ENCODE data around the gene GRXCR2. TPM values are rescaled to one million over a fixed set of nuclear protein-coding genes. Genes with fewer than 3 reads are reported as not detected.

GRXCR2 gene
- total RNA-seq, 1 donor from 2014 or later, result not detected

DNA sequence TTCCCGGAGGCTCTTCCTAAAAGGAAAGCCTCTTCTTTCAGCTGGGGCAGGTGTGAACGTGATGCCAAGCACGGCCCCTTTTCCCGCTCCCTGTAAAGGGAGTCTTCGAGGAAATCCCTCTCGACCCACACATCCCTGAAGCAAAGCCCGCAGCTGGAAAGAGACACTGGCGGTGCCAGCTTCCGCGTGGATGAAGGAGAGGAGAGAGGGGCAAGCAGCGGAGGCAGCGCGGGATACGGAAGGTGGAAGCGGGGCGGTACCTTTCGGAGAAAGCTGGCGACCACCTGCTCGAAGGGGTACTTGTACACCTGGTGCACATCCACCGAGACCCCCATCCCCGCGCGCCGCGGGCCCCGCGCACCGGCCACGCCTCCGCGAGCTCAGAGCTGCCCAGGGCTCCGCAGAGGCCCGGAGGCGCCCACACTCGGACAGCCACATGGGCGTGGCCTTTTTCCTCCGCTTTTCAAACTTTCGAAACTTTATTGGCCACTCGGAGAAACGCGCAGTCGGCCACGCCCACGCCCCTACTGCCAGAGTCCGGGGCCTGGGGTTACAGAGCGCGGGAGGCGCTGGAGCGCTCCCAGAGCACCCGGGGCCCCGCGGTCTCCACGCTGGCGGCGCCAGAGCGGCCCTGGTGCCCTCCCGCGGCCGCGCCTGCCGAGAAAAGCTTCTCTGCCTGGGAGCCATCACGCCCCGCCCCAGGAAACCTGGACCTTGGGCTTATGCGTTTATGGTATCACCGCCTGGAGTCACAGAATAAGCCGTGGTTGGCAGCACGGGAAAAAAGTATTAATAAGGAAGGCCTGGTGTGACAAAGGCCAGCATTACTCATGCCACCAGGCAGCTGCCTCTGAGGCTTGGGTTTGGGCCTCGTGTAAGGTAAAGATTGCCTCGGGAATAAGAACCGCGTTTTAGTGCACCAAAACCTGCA, 37.6 kb downstream of the GRXCR2 start, which contains the start of gene PRELID2:
Gene PRELID2 (minus strand): TSS at position 426 of the 931 bp plus-strand sequence. CDS start 91 bp downstream, at position 335.
- DNase-seq, result peak; percentile 65

- no peak for DNase-seq
Measured at GRCh38 chr5:145834554-145834916, 38.3 kb downstream of the GRXCR2 start.

DNA sequence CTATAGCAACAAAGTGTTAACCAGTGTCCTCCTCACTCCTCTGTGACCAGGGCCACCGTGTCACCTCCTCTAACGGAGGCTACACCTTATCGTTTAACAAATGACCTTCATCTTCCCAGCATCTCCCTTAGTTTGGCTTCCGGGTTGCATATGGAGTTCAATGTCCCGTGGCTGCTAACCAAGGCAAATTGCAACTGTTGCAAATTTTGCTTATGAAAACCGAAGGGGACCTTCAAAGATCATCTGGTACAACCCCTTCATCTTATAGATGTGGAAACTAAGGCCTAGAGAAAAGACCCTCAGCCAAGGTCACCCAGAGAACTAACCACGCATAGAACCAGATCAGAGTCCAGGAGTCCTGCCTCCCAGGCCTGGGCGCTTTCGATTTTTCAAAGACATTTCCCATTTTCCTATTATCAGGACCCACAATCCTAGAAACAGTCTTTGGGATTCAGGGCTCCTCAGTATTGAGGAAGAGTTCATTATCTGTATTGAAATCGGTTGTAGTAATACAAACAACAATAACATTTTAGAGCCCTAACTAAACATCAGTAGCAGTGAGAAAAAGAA, 39.1 kb downstream of the GRXCR2 start:
- DNase-seq, result no peak

DNA sequence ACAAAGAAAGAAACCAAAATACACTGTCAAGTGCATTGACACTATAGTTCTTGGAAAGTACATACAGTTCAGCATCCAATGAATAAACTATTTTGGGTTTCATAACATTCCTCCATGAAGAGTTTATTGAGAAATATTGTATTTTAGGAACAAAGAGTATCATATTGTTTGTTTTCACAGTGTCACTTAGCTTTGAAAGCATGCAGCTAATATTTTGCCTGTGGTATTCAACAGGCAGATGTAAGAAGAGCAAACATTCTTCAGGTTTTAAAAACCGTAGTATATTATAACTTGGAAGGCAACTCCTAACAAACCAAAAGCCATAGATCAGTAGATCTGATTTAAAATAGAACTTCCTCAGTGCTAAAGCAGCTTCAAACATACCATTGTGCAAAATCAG, 42.2 kb downstream of the GRXCR2 start:
- no peak for DNase-seq

DNA sequence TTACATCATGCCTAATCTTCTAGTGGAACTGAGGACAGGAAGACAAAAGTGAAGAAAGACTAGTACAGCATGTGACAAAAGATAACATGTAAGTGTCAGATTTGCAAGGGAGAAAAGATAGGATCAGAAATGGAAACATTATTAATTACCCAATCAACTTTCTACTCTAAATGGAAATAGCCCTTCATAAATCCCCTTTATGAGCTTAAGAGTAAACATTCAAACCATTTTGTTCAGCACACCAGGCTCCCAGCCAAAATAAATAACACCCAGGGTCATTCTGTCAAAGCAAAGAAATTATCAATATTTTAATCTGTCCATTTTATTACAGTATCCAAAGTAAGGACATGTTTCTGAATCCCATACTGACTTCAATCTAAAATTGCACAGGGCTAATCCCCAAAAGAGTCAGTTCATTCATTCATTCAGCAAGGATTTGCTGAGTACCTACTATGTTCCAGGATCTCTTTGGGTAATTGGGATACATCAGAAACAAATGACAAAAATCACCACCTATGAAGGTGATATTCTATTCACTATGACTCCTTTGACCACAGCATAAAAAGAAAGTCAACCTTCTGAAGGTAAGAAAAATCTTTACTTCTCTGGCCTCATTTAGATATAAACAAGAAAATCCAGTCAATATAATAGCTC, 43.0 kb downstream of the GRXCR2 start:
- DNase-seq, result no peak

GRCh38 chr5:145826895-145827674, 45.7 kb downstream of the GRXCR2 start:
- no peak for DNase-seq

DNA sequence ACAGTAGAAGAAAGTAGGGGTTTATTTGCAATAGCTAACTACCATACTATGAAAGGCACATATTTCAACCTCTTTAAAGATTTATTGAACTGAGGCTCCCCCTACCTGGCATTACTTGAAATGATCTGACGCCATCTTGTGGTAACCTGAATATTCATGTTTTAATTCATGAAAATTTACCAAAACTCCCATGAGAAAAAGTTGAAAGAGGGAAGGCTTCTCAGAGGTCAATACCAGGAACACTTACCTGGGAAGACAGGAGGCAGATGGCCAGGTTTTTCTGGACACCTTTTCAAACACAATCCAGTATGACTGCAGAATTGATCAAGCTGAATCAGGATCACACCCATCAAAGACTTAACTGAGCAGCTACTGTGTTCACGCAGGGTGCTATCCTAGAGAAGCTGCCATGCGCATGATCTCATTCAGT, 47.0 kb downstream of the GRXCR2 start:
- no peak for DNase-seq

DNA sequence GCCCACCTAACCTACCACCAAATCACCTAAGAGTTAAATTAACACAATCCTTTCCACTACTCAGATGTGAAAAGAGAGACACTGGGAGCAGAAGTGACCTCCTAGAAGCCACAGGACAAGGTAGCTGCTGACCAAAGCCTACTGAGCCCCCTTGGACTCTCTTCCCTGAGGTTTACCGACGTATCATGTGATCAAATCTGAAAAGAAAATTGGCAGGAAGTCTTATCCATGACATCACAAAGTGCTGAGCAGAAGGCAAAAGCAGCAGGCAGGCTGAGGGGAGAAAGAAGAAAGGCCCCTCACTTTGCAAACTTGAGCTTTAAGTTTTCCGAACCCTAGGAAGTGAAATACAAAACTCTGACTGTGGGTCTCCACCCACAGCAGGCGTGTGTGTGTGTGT, 48.8 kb downstream of the GRXCR2 start:
- DNase-seq, result no peak

GRCh38 chr5:145818604-145819003, 54.2 kb downstream of the GRXCR2 start:
- DNase-seq, result no peak

GRCh38 chr5:145812877-145813276, 59.9 kb downstream of the GRXCR2 start:
- DNase-seq, result no peak

GRCh38 chr5:145811834-145812625, 60.8 kb downstream of the GRXCR2 start:
- peak; percentile 15 for DNase-seq

Other genes starting within 250 kb of the GRXCR2 start
- gene PRELID2, start 37.7 kb downstream of the GRXCR2 start, total RNA-seq, result 13.3 TPM
- gene SH3RF2, start 63.6 kb upstream of the GRXCR2 start, total RNA-seq, result 0.31 TPM
- gene PLAC8L1, start 232.6 kb upstream of the GRXCR2 start, total RNA-seq, result not detected